OCI-LY3 (cell line): ENCODE results near the gene COG5.

Source experiments
- CTCF ChIP-seq: fragments of 200-600, 300-600 bp; sonication (generic); IDR thresholded peaks from 2 replicates; pipeline ENCODE4 v1.5.1; 2014; ENCODE audit warnings: antibody characterized with exemption, low read length, low read depth
- EZH2phosphoT487 ChIP-seq: fragments of 200-600 bp; shearing (Covaris generic); IDR thresholded peaks from 2 replicates; pipeline ENCODE4 v1.6.1; 2018; ENCODE audit warnings: antibody characterized with exemption, mixed run types, low read depth

- 0 out of 2 replicates have a peak, but pooled peaks have one; percentile 27 for TF ChIP-seq CTCF
- TF ChIP-seq EZH2phosphoT487 = no peak
Observed at GRCh38 chr7:107579885-107580715, 16.4 kb upstream of the COG5 start, which contains the start of gene BCAP29.
